HEK293T (cell line): ENCODE measurements around the gene RNF114.

Source experiments
- CTCF ChIA-PET: fragments of 350-600 bp; formaldehyde crosslinking; extraction: SDS; loops from one replicate; lab custom pipeline; 2021; ENCODE audit warnings: antibody characterized with exemption, inconsistent platforms; lab: Yijun Ruan, JAX
- POLR2A ChIA-PET: fragments of 350-600 bp; formaldehyde crosslinking; extraction: SDS; loops from one replicate; lab custom pipeline; 2020; ENCODE audit warnings: antibody characterized with exemption, inconsistent platforms; lab: Yijun Ruan, JAX
- DNase-seq: peaks from one replicate; pipeline ENCODE4 v3.0.0; 2012; ENCODE audit warnings: mixed read lengths; ENCODE audit errors: extremely low spot score
- ARNT ChIP-seq: fragments of 450-650 bp; IDR thresholded peaks from 2 replicates; pipeline ENCODE4 v1.6.1; 2017; ENCODE audit warnings: mild to moderate bottlenecking
- BHLHE40 ChIP-seq: fragments of 450-650 bp; IDR thresholded peaks from 2 replicates; pipeline ENCODE4 v1.6.1; 2016; ENCODE audit warnings: mild to moderate bottlenecking, moderate library complexity, borderline replicate concordance
- CTBP1 ChIP-seq: fragments of 450-650 bp; IDR thresholded peaks from 2 replicates; pipeline ENCODE4 v1.6.1; 2016; ENCODE audit warnings: borderline replicate concordance
- ELF4 ChIP-seq: fragments of 450-650 bp; IDR thresholded peaks from 2 replicates; pipeline ENCODE4 v1.6.1; 2017; ENCODE audit warnings: antibody characterized with exemption
- FOXA1 ChIP-seq: fragments of 450-650 bp; IDR thresholded peaks from 2 replicates; pipeline ENCODE4 v1.6.1; 2016; ENCODE audit warnings: mild to moderate bottlenecking
- FOXK2 ChIP-seq: fragments of 450-650 bp; IDR thresholded peaks from 2 replicates; pipeline ENCODE4 v1.6.1; 2016; ENCODE audit warnings: mild to moderate bottlenecking
- FOXM1 ChIP-seq: fragments of 450-650 bp; IDR thresholded peaks from 2 replicates; pipeline ENCODE4 v1.6.1; 2017; ENCODE audit warnings: mild to moderate bottlenecking, borderline replicate concordance
- HDGF ChIP-seq: fragments of 450-650 bp; IDR thresholded peaks from 2 replicates; pipeline ENCODE4 v1.6.1; 2017; ENCODE audit warnings: antibody characterized with exemption, borderline replicate concordance
- L3MBTL2 ChIP-seq: fragments of 450-650 bp; conservative IDR thresholded peaks from 2 replicates; pipeline ENCODE4 v1.6.1; 2016; ENCODE audit warnings: mild to moderate bottlenecking
- LEF1 ChIP-seq: fragments of 450-650 bp; IDR thresholded peaks from 2 replicates; pipeline ENCODE4 v1.6.1; 2017; ENCODE audit warnings: mild to moderate bottlenecking, borderline replicate concordance
- NFRKB ChIP-seq: fragments of 450-650 bp; IDR thresholded peaks from 2 replicates; pipeline ENCODE4 v1.6.1; 2016; ENCODE audit warnings: mild to moderate bottlenecking, moderate library complexity
- SP1 ChIP-seq: fragments of 450-650 bp; IDR thresholded peaks from 2 replicates; pipeline ENCODE4 v1.6.1; 2017
- SUZ12 ChIP-seq: fragments of 450-650 bp; IDR thresholded peaks from 2 replicates; pipeline ENCODE4 v1.6.1; 2016; ENCODE audit warnings: mild to moderate bottlenecking
- TARDBP ChIP-seq: fragments of 450-650 bp; IDR thresholded peaks from 2 replicates; pipeline ENCODE4 v1.6.1; 2016
- ZNF384 ChIP-seq: fragments of 450-650 bp; IDR thresholded peaks from 2 replicates; pipeline ENCODE4 v1.6.1; 2016
- TF ChIP-seq, protein P1 (sequence below): fragments of 450-650 bp; IDR thresholded peaks from 2 replicates; pipeline ENCODE4 v1.6.1; 2016

RNF114 gene

DNA sequence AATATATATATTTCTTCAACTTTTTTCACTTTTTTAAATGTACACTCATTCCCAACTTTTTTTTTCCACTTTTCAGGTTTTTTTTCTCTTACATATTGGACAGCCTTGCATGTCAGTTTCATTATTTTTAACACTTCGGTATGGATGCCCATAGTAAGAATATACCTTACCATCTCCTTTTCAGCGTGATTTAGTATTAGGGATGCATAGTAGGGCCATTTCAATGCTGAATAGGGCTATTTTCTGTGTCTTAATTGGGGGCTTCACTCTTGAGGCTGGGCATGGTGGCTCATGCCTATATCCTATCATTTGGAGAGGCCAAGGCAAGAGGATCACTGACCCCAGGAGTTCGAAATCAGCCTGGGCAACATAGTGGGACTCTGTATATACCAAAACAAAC lies 6.7 kb downstream of the RNF114 start:
- TF ChIP-seq SUZ12 = no peak
- no peak for TF ChIP-seq SP1
- no peak for TF ChIP-seq ARNT
- no peak for TF ChIP-seq L3MBTL2
- TF ChIP-seq FOXK2 = no peak
- TF ChIP-seq ZNF384 = no peak
- no peak for TF ChIP-seq LEF1
- TF ChIP-seq, protein P1, sequence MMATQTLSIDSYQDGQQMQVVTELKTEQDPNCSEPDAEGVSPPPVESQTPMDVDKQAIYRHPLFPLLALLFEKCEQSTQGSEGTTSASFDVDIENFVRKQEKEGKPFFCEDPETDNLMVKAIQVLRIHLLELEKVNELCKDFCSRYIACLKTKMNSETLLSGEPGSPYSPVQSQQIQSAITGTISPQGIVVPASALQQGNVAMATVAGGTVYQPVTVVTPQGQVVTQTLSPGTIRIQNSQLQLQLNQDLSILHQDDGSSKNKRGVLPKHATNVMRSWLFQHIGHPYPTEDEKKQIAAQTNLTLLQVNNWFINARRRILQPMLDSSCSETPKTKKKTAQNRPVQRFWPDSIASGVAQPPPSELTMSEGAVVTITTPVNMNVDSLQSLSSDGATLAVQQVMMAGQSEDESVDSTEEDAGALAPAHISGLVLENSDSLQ = no peak
- TF ChIP-seq FOXM1 = no peak
- TF ChIP-seq HDGF = no peak
- TF ChIP-seq NFRKB = no peak
- TF ChIP-seq ELF4 = no peak
- TF ChIP-seq FOXA1 = no peak
- no peak for TF ChIP-seq BHLHE40
- TF ChIP-seq CTBP1 = no peak
- TF ChIP-seq TARDBP = no peak
- ChIA-PET POLR2A (no interaction called here), CTCF (interaction anchor here (0.7 kb wide), 1 partner anchor 300 kb away, joined by 4 read pairs; no protein-coding TSS in a partner anchor)
- no peak for DNase-seq

DNA sequence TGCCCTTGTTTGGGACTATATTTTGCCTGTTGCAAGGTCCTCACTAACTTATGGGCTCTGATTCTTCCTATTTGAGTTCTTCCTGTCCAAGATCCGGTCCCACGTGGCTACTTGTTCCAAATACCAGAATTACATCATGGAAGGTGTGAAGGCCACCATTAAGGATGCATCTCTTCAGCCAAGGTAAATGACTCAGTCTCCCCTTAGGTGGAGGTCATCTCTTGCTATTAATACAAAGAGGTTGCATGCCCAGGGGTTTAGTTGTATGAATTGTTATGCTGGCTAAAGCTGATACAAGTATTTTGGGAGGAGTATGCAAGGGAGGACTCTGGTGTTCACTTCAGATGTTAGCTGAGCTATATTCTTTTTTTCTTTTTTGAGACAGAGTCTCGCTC lies 9.1 kb downstream of the RNF114 start:
- no peak for TF ChIP-seq ELF4
- TF ChIP-seq ARNT = no peak
- TF ChIP-seq TARDBP = no peak
- no peak for TF ChIP-seq NFRKB
- TF ChIP-seq ZNF384 = no peak
- TF ChIP-seq CTBP1 = no peak
- TF ChIP-seq SUZ12 = no peak
- ChIA-PET POLR2A (interaction anchor here (1.2 kb wide), 1 partner anchor 9 kb away, joined by 3 read pairs; the partner anchor contains the start of gene RNF114), CTCF (no interaction called here)
- no peak for DNase-seq

DNA sequence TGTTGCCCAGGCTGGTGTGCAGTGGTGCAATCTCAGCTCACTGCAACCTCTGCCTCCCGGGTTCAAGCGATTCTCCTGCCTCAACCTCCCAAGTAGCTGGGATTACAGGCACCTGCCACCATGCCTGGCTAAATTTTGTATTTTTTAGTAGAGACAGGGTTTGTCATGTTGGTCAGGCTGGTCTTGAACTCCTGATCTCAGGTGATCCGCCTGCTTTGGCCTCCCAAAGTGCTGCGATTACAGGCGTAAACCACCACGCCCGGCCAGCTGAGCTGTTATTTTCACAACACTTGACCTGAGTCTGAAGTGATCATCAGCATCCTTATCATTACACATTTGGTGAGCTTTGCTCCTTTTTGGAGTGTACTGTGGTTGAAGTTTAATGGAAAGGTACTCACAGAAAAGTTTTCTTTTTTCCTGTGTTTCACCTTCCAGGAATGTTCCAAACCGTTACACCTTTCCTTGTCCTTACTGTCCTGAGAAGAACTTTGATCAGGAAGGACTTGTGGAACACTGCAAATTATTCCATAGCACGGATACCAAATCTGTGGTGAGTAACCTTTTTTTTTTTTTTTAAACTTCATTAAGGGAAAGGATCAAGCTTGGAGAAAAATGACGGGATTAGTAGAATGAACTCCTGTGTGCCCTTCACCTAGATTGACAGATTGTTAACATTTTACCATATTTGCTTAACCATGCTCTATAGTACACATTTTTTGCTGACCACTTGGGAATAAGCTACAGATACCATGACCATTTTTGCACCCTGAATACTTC lies 9.7 kb downstream of the RNF114 start:
- TF ChIP-seq TARDBP = no peak
- TF ChIP-seq L3MBTL2 = no peak
- TF ChIP-seq NFRKB = no peak
- TF ChIP-seq BHLHE40 = no peak
- no peak for TF ChIP-seq CTBP1
- TF ChIP-seq SP1 = no peak
- no peak for TF ChIP-seq FOXM1
- no peak for TF ChIP-seq ELF4
- TF ChIP-seq ARNT = no peak
- TF ChIP-seq ZNF384 = no peak
- no peak for TF ChIP-seq FOXA1
- DNase-seq = no peak
- ChIA-PET POLR2A (interaction anchor here (1.0 to 1.2 kb wide), 2 partner anchors 9 to 10 kb away, joined by 3 read pairs; partner anchors contain the start of gene RNF114), CTCF (no interaction called here)

DNA sequence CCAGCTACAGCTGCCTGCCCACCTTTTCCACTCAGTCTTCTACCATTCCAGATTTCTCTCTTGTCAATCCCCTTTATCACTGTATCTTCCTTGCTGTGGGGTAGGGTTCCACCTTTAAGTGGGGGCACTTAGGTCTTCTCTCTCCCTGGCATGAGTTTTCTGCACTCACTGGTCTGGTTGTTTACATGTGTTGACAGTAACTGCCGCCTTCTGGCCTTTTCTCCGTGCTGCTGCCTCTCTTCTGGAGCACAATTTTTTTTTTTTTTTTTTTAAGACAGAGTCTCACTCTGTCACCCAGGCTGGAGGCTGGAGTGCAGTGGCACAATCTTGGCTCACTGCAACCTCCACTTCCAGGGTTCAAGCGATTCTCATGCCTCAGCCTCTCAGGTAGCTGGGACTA lies 12.0 kb downstream of the RNF114 start:
- ChIA-PET CTCF (no interaction called here), POLR2A (no interaction called here)
- no peak for TF ChIP-seq FOXK2
- no peak for TF ChIP-seq CTBP1
- TF ChIP-seq NFRKB = no peak
- TF ChIP-seq FOXA1 = no peak
- no peak for DNase-seq

DNA sequence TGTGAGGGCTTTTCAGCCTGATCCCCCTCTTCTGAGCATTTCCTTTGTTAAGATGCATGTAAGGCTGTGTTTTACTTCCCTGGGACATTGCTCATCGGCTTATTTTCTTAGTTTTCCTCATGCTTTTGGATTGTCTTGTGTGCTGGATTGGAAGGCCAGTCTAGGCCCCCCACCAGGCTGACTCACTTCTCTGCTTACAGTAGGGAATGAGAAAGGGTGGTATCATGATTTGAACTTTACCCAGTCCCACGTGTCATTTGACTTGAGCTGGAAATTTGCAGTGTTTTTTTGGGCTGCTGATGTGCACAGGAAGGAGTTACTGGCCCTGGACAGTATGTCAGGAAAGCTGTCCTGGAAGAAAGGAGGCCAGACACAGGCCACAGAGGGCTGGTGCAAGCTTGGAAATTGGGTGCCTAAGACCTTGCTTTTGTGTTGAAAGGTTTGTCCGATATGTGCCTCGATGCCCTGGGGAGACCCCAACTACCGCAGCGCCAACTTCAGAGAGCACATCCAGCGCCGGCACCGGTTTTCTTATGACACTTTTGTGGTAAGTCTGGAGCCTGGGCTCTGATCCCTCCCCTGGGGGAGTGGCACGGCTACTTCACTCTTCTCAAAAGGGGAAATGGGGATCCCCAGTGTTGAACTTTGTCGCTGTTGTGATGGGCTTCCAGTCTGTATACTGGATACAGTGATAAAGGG lies 12.8 kb downstream of the RNF114 start:
- no peak for DNase-seq
- POLR2A ChIA-PET = no interaction called here
- CTCF ChIA-PET = no interaction called here
- TF ChIP-seq FOXM1 (no peak), TARDBP (no peak), NFRKB (no peak), ELF4 (no peak), BHLHE40 (no peak), FOXA1 (no peak), ARNT (no peak), SP1 (no peak), HDGF (no peak), SUZ12 (no peak), CTBP1 (no peak), ZNF384 (no peak), L3MBTL2 (no peak), FOXK2 (no peak), LEF1 (no peak)
- TF ChIP-seq, protein P1 = no peak

DNA sequence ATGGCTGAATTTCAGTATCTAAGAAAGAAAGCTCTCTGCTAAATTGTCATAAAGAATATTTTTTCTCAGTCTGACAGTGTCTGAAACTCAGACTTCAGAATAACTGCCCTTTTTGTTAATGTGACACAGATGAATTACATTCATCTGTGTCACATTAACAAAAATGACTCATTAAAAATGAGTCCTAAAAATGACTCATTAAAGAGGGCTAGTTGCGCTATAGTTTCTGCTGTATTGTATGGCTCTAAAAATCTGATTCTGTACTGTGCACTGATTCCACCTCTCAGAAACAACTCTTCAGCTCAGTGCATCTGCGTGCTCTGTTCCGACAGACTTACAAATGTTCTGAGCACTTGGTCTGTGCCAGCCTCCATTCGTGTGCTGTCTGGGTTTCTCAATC lies 15.0 kb downstream of the RNF114 start:
- ChIA-PET CTCF (no interaction called here), POLR2A (no interaction called here)

More for the DNA sequence above, 15.0 kb downstream of the RNF114 start:
- TF ChIP-seq SP1 = no peak
- TF ChIP-seq LEF1 = no peak
- TF ChIP-seq FOXA1 = no peak
- TF ChIP-seq HDGF = no peak
- TF ChIP-seq L3MBTL2 = no peak
- no peak for TF ChIP-seq SUZ12
- TF ChIP-seq, protein P1 = no peak
- no peak for TF ChIP-seq NFRKB
- no peak for TF ChIP-seq FOXK2
- TF ChIP-seq FOXM1 = no peak
- no peak for TF ChIP-seq TARDBP
- no peak for TF ChIP-seq BHLHE40
- TF ChIP-seq ELF4 = no peak
- no peak for TF ChIP-seq ARNT
- TF ChIP-seq ZNF384 = no peak
- TF ChIP-seq CTBP1 = no peak
- DNase-seq = no peak
